GM23338 (cell line): ENCODE results near the gene LAMA1. TPM values are rescaled to one million over a fixed set of nuclear protein-coding genes. Genes with fewer than 3 reads are reported as not detected.

Source experiments
- ATAC-seq: fragments of 200-7000 bp; cut with Tn5 transposase; 3 replicates; pipeline ENCODE4 v1.9.1; 2020
- DNase-seq: peaks from one replicate; pipeline ENCODE4 v3.0.0-alpha.2; 2015; ENCODE audit warnings: low spot score
- H2AFZ ChIP-seq: fragments of 200-600 bp; sonication (generic); 2 replicates; pipeline ENCODE4 v1.8.0; 2016; ENCODE audit warnings: antibody characterized with exemption, mild to moderate bottlenecking, moderate library complexity
- H3F3A ChIP-seq: fragments of 200-600 bp; sonication (generic); replicated peaks from 2 replicates; pipeline ENCODE4 v1.8.0; 2017; ENCODE audit warnings: antibody characterized with exemption, mixed run types, low read depth
- H3K27ac ChIP-seq: fragments of 200-600 bp; sonication (generic); 2 replicates; pipeline ENCODE4 v1.6.1; 2016; ENCODE audit warnings: low read depth
- H3K27me3 ChIP-seq: fragments of 200-600 bp; sonication (generic); 2 replicates; pipeline ENCODE4 v1.8.0; 2016; ENCODE audit warnings: mild to moderate bottlenecking, mixed run types, moderate library complexity; ENCODE audit not compliant: insufficient read depth
- H3K36me3 ChIP-seq: fragments of 200-600 bp; sonication (generic); 2 replicates; pipeline ENCODE4 v1.8.0; 2016; ENCODE audit warnings: mild to moderate bottlenecking; ENCODE audit not compliant: insufficient read depth
- H3K4me1 ChIP-seq: fragments of 200-600 bp; sonication (generic); 2 replicates; pipeline ENCODE4 v1.8.0; 2016; ENCODE audit warnings: mild to moderate bottlenecking, moderate library complexity; ENCODE audit not compliant: insufficient read depth
- H3K4me2 ChIP-seq: fragments of 200-600 bp; sonication (generic); 2 replicates; pipeline ENCODE4 v1.7.1; 2017; ENCODE audit warnings: mixed run types
- H3K4me3 ChIP-seq: fragments of 200-600 bp; sonication (generic); 2 replicates; pipeline ENCODE4 v1.6.1; 2016; ENCODE audit warnings: mixed run types
- H3K79me2 ChIP-seq: fragments of 200-600 bp; sonication (generic); replicated peaks from 2 replicates; pipeline ENCODE4 v1.8.0; 2017; ENCODE audit warnings: mild to moderate bottlenecking; ENCODE audit not compliant: insufficient read depth
- H3K9me2 ChIP-seq: fragments of 200-600 bp; sonication (generic); 2 replicates; pipeline ENCODE4 v1.8.0; 2017; ENCODE audit not compliant: insufficient read depth
- H4K20me1 ChIP-seq: fragments of 200-600 bp; sonication (generic); replicated peaks from 2 replicates; pipeline ENCODE4 v1.8.0; 2017; ENCODE audit warnings: mild to moderate bottlenecking; ENCODE audit not compliant: insufficient read depth
- H3K27ac Mint-ChIP-seq: 2 replicates; pipeline ENCODE4 v1.8.0; 2020; ENCODE audit warnings: inconsistent platforms, mild to moderate bottlenecking, moderate library complexity, mixed read lengths
- H3K27me3 Mint-ChIP-seq: 3 replicates; pipeline ENCODE4 v1.8.0; 2022; ENCODE audit warnings: low read depth, mild to moderate bottlenecking, moderate library complexity, mixed read lengths, inconsistent platforms; ENCODE audit not compliant: insufficient read depth, poor library complexity
- H3K36me3 Mint-ChIP-seq: 3 replicates; pipeline ENCODE4 v1.8.0; 2021; ENCODE audit warnings: low read depth, mild to moderate bottlenecking, inconsistent platforms, moderate library complexity, mixed read lengths
- H3K4me1 Mint-ChIP-seq: 3 replicates; pipeline ENCODE4 v1.8.0; 2020; ENCODE audit warnings: mild to moderate bottlenecking, inconsistent platforms, mixed read lengths
- H3K4me3 Mint-ChIP-seq: 3 replicates; pipeline ENCODE4 v1.8.0; 2021; ENCODE audit warnings: moderate library complexity, mild to moderate bottlenecking, inconsistent platforms, mixed read lengths
- H3K9me3 Mint-ChIP-seq: 3 replicates; pipeline ENCODE4 v1.8.0; 2020; ENCODE audit warnings: moderate library complexity, mild to moderate bottlenecking, inconsistent platforms, mixed read lengths
- EZH2 ChIP-seq: fragments of 200-600 bp; sonication (generic); IDR thresholded peaks from one replicate; pipeline ENCODE4 v1.8.0; 2017; ENCODE audit warnings: antibody characterized with exemption, mild to moderate bottlenecking, low read depth; ENCODE audit not compliant: unreplicated experiment
- EZH2phosphoT487 ChIP-seq: fragments of 200-600 bp; sonication (generic); IDR thresholded peaks from one replicate; pipeline ENCODE4 v1.8.1; 2018; ENCODE audit warnings: antibody characterized with exemption; ENCODE audit not compliant: unreplicated experiment
- JUNB ChIP-seq: IDR thresholded peaks from one replicate; pipeline ENCODE4 v1.6.1; 2016; ENCODE audit warnings: antibody characterized with exemption; ENCODE audit not compliant: unreplicated experiment
- NANOG ChIP-seq: IDR thresholded peaks from 2 replicates; pipeline ENCODE4 v1.6.1; 2016; ENCODE audit warnings: antibody characterized with exemption, borderline replicate concordance
- POLR2AphosphoS5 ChIP-seq: IDR thresholded peaks from 2 replicates; pipeline ENCODE4 v1.6.1; 2016; ENCODE audit warnings: antibody characterized with exemption, low read depth
- STAT1 ChIP-seq: IDR thresholded peaks from one replicate; pipeline ENCODE4 v1.6.1; 2016; ENCODE audit warnings: antibody characterized with exemption; ENCODE audit not compliant: unreplicated experiment
- ZNF331 ChIP-seq: fragments of 250-450 bp; sonication (Bioruptor Pico); IDR thresholded peaks from 2 replicates; pipeline ENCODE4 v1.5.0; 2020; ENCODE audit warnings: low read depth, mild to moderate bottlenecking, moderate library complexity
- polyA plus RNA-seq: library from polyadenylated mRNA; unstranded; fragments of >200 nt; fragmentation: Nextera tagmentation; extraction: Ambion mirVana; gene quantifications from 2 replicates; pipeline ENCODE4 v1.2.1, GENCODE V29; 2016
- total RNA-seq: library from RNA; depleted of rRNA; stranded (reverse); fragments of >200 nt; shearing (Covaris generic); gene quantifications from 2 replicates; pipeline ENCODE4 v1.2.3, GENCODE V29; 2014
- TF ChIP-seq, protein P1 (sequence below): IDR thresholded peaks from 2 replicates; pipeline ENCODE4 v1.6.1; 2016; ENCODE audit warnings: antibody characterized with exemption
- TF ChIP-seq, protein P2 (sequence below): fragments of 250-450 bp; sonication (Bioruptor Pico); IDR thresholded peaks from 2 replicates; pipeline ENCODE4 v1.5.0; 2020; ENCODE audit warnings: mild to moderate bottlenecking, moderate library complexity
- TF ChIP-seq, protein P3 (sequence below), 2 experiments: fragments of 200-600 bp in 1 of 2; sonication (generic) in 1 of 2; conservative IDR thresholded peaks; 2 replicates each; pipeline versions ENCODE4 v1.5.1 to v1.6.1; 2016 to 2017; ENCODE audit warnings: antibody characterized with exemption in 2 of 2, low read depth in 2 of 2, mild to moderate bottlenecking in 2 of 2, moderate library complexity in 1 of 2

The LAMA1 gene
- total and polyA plus RNA-seq, 2 experiments from 2014 or later = 14.8 to 52.3 TPM

DNA sequence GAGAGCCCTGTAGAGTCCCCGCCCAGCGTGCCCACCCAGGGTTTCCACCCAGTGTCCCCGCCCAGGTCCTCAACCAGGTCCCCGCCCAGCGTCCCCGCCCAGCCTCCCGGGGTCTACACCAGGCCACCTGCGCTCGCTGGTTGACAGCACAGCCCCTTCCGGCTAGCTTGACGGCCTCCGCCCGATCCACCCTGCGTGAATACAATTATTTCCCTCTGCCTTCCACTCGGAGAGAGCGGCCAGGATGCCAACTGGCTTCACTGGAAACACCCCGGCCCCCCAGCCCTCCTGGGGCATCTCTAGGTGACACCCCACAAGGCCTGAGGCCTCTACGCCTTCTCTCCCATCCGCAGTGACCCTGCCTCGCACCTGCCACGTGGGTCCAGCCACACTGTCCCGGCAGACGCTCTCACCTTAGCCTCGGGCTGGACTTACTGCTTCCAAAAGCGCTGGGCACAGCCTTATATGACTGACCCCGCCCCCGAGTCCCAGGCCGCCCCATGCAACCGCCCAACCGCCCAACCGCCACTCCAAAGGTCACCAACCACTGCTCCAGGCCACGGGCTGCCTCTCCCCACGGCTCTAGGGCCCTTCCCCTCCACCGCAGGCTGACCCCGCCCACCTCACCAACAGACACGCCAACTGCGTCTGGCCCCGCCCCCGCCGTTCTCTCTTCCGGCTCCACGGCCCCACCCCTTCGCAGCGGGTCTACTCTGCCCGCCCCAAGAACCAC lies 188.1 kb downstream of the LAMA1 start:
- Histone ChIP-seq H3K27me3 (no peaks in the 10 kb centered on the region), H3K4me2 (no peak overlapping the region), H3K27ac (no peak overlapping the region), H3K4me1 (no peaks in the 10 kb centered on the region), H3K79me2 (no peaks in the 10 kb centered on the region), H2AFZ (peak overlapping the region; percentile 74; the same call in 1 of the 2 replicates), H3F3A (no peaks in the 10 kb centered on the region), H3K9me2 (no peaks in the 10 kb centered on the region), H3K36me3 (no peaks in the 10 kb centered on the region), H4K20me1 (no peaks in the 10 kb centered on the region), H3K4me3 (no peak overlapping the region)
- no peak overlapping the region for H3K4me3 Mint-ChIP-seq
- no peaks in the 10 kb centered on the region for H3K9me3 Mint-ChIP-seq
- no peak overlapping the region for H3K27ac Mint-ChIP-seq
- peaks cover 3% of the 10 kb centered on the region for H3K27me3 Mint-ChIP-seq
- H3K36me3 Mint-ChIP-seq = no peaks in the 10 kb centered on the region
- ATAC-seq = peak; percentile 94
- no peaks in the 10 kb centered on the region for H3K4me1 Mint-ChIP-seq
- DNase-seq = peak; percentile 69
- TF ChIP-seq NANOG (no peak), ZNF331 (CRISPR knock-in tag) (no peak), JUNB (no peak), STAT1 (no peak), POLR2AphosphoS5 (no peak), EZH2 (no peak)
- TF ChIP-seq, protein P1, sequence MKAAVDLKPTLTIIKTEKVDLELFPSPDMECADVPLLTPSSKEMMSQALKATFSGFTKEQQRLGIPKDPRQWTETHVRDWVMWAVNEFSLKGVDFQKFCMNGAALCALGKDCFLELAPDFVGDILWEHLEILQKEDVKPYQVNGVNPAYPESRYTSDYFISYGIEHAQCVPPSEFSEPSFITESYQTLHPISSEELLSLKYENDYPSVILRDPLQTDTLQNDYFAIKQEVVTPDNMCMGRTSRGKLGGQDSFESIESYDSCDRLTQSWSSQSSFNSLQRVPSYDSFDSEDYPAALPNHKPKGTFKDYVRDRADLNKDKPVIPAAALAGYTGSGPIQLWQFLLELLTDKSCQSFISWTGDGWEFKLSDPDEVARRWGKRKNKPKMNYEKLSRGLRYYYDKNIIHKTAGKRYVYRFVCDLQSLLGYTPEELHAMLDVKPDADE = no peak

DNA sequence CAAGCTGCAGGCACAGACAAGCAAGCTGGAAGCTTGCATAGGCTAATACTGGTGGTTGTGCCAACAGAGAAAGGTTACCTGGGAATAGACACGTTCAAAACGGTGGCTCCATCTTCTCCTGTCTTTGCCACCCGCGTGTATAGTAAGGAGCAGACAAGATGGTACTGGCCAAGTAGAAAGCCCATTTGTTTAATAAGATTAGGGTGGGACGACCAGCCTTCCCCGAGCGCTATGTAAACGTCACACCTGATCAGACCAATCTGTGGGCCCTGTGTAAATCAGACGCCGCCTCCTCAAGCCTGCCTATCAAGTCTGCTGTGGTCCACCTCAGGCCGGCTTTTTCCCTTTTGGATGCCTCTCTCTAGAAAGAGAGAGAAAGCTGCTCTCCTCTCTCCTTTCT lies 189.2 kb downstream of the LAMA1 start:
- Histone ChIP-seq H3K4me2 (no peak overlapping the region), H4K20me1 (no peaks in the 10 kb centered on the region), H3K27ac (no peak overlapping the region), H3K36me3 (no peaks in the 10 kb centered on the region), H3K4me1 (no peaks in the 10 kb centered on the region), H3K9me2 (no peaks in the 10 kb centered on the region), H3K27me3 (no peaks in the 10 kb centered on the region), H3K79me2 (no peaks in the 10 kb centered on the region), H3F3A (no peaks in the 10 kb centered on the region), H2AFZ (0 out of 2 replicates have a peak overlapping the region, but pooled peaks have one; percentile 18), H3K4me3 (no peak overlapping the region)
- Mint-ChIP-seq H3K9me3 (no peaks in the 10 kb centered on the region; the same call in 2 of the 3 replicates), H3K36me3 (no peaks in the 10 kb centered on the region; the same call in 2 of the 3 replicates), H3K4me3 (no peak overlapping the region), H3K4me1 (no peaks in the 10 kb centered on the region), H3K27ac (no peak overlapping the region), H3K27me3 (peaks cover 3% of the 10 kb centered on the region)
- DNase-seq = no peak
- ATAC-seq = no peak
- TF ChIP-seq EZH2 = no peak
- no peak for TF ChIP-seq NANOG
- TF ChIP-seq ZNF331 (CRISPR knock-in tag) = no peak
- no peak for TF ChIP-seq JUNB
- TF ChIP-seq, protein P2, sequence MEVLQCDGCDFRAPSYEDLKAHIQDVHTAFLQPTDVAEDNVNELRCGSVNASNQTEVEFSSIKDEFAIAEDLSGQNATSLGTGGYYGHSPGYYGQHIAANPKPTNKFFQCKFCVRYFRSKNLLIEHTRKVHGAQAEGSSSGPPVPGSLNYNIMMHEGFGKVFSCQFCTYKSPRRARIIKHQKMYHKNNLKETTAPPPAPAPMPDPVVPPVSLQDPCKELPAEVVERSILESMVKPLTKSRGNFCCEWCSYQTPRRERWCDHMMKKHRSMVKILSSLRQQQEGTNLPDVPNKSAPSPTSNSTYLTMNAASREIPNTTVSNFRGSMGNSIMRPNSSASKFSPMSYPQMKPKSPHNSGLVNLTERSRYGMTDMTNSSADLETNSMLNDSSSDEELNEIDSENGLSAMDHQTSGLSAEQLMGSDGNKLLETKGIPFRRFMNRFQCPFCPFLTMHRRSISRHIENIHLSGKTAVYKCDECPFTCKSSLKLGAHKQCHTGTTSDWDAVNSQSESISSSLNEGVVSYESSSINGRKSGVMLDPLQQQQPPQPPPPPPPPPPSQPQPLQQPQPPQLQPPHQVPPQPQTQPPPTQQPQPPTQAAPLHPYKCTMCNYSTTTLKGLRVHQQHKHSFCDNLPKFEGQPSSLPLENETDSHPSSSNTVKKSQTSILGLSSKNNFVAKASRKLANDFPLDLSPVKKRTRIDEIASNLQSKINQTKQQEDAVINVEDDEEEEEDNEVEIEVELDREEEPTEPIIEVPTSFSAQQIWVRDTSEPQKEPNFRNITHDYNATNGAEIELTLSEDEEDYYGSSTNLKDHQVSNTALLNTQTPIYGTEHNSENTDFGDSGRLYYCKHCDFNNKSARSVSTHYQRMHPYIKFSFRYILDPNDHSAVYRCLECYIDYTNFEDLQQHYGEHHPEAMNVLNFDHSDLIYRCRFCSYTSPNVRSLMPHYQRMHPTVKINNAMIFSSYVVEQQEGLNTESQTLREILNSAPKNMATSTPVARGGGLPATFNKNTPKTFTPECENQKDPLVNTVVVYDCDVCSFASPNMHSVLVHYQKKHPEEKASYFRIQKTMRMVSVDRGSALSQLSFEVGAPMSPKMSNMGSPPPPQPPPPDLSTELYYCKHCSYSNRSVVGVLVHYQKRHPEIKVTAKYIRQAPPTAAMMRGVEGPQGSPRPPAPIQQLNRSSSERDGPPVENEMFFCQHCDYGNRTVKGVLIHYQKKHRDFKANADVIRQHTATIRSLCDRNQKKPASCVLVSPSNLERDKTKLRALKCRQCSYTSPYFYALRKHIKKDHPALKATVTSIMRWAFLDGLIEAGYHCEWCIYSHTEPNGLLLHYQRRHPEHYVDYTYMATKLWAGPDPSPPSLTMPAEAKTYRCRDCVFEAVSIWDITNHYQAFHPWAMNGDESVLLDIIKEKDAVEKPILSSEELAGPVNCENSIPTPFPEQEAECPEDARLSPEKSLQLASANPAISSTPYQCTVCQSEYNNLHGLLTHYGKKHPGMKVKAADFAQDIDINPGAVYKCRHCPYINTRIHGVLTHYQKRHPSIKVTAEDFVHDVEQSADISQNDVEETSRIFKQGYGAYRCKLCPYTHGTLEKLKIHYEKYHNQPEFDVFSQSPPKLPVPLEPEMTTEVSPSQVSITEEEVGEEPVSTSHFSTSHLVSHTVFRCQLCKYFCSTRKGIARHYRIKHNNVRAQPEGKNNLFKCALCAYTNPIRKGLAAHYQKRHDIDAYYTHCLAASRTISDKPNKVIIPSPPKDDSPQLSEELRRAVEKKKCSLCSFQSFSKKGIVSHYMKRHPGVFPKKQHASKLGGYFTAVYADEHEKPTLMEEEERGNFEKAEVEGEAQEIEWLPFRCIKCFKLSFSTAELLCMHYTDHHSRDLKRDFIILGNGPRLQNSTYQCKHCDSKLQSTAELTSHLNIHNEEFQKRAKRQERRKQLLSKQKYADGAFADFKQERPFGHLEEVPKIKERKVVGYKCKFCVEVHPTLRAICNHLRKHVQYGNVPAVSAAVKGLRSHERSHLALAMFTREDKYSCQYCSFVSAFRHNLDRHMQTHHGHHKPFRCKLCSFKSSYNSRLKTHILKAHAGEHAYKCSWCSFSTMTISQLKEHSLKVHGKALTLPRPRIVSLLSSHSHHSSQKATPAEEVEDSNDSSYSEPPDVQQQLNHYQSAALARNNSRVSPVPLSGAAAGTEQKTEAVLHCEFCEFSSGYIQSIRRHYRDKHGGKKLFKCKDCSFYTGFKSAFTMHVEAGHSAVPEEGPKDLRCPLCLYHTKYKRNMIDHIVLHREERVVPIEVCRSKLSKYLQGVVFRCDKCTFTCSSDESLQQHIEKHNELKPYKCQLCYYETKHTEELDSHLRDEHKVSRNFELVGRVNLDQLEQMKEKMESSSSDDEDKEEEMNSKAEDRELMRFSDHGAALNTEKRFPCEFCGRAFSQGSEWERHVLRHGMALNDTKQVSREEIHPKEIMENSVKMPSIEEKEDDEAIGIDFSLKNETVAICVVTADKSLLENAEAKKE = no peak
- TF ChIP-seq, protein P3, sequence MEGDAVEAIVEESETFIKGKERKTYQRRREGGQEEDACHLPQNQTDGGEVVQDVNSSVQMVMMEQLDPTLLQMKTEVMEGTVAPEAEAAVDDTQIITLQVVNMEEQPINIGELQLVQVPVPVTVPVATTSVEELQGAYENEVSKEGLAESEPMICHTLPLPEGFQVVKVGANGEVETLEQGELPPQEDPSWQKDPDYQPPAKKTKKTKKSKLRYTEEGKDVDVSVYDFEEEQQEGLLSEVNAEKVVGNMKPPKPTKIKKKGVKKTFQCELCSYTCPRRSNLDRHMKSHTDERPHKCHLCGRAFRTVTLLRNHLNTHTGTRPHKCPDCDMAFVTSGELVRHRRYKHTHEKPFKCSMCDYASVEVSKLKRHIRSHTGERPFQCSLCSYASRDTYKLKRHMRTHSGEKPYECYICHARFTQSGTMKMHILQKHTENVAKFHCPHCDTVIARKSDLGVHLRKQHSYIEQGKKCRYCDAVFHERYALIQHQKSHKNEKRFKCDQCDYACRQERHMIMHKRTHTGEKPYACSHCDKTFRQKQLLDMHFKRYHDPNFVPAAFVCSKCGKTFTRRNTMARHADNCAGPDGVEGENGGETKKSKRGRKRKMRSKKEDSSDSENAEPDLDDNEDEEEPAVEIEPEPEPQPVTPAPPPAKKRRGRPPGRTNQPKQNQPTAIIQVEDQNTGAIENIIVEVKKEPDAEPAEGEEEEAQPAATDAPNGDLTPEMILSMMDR (conservative IDR thresholded peaks at IDR 0.05; ENCODE audit: low read depth in 2 of 2) = no peak
- no peak for TF ChIP-seq EZH2phosphoT487
- TF ChIP-seq POLR2AphosphoS5 = no peak
- TF ChIP-seq, protein P1 = no peak
- TF ChIP-seq STAT1 = no peak
